GM19397 (cell line): ENCODE measurements around the gene HLA-DOA.
A peak's percentile ranks its signal among the peaks of the same experiment; 100 is the strongest.

ENCODE experiments used
- ATAC-seq: cut with Tn5 transposase; IDR thresholded peaks from one replicate; pipeline ENCODE4 v1.9.1; 2021; ENCODE audit warnings: mild to moderate bottlenecking, moderate library complexity; ENCODE audit not compliant: unreplicated experiment

HLA-DOA gene

DNA sequence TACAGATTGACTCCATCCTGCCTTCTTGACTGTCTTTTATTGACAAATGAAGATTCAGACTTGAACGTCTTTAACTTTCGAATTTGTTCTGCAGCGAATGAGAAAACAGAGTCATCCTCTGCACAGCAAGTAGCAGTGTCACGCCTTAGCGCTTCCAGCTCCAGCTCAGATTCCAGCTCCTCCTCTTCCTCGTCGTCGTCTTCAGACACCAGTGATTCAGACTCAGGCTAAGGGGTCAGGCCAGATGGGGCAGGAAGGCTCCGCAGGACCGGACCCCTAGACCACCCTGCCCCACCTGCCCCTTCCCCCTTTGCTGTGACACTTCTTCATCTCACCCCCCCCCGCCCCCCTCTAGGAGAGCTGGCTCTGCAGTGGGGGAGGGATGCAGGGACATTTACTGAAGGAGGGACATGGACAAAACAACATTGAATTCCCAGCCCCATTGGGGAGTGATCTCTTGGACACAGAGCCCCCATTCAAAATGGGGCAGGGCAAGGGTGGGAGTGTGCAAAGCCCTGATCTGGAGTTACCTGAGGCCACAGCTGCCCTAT, 28.8 kb downstream of the HLA-DOA start:
- no peak for ATAC-seq

DNA sequence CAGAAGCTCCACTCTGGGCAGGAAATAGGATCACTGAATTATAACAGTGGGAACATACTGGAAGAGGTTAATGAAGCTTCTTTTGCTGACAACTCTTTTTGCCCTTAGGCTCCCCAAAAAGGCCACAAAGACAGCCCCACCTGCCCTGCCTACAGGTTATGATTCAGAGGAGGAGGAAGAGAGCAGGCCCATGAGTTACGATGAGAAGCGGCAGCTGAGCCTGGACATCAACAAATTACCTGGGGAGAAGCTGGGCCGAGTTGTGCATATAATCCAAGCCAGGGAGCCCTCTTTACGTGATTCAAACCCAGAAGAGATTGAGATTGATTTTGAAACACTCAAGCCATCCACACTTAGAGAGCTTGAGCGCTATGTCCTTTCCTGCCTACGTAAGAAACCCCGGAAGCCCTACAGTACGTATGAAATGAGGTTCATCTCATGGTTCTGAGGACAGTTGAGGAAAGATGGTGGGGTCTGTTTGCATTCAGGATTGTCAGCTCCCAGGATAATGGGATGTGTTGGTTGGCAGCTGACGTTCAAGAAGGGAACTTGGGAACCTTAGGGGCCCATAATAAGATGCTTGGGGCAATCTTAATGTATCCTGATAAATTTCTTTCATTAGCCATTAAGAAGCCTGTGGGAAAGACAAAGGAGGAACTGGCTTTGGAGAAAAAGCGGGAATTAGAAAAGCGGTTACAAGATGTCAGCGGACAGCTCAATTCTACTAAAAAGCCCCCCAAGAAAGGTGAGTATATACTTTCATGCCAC, 29.5 kb downstream of the HLA-DOA start:
- ATAC-seq: no peak

DNA sequence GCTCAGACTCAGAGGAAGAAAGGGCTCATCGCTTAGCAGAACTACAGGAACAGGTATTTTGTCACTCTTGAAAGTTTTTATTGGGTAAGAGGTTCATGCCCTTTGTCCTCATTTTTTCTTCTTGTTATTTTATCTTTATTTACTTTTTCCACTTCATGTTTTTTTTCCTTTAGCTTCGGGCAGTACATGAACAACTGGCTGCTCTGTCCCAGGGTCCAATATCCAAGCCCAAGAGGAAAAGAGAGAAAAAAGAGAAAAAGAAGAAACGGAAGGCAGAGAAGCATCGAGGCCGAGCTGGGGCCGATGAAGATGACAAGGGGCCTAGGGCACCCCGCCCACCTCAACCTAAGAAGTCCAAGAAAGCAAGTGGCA, 31.5 kb downstream of the HLA-DOA start:
- no peak for ATAC-seq

DNA sequence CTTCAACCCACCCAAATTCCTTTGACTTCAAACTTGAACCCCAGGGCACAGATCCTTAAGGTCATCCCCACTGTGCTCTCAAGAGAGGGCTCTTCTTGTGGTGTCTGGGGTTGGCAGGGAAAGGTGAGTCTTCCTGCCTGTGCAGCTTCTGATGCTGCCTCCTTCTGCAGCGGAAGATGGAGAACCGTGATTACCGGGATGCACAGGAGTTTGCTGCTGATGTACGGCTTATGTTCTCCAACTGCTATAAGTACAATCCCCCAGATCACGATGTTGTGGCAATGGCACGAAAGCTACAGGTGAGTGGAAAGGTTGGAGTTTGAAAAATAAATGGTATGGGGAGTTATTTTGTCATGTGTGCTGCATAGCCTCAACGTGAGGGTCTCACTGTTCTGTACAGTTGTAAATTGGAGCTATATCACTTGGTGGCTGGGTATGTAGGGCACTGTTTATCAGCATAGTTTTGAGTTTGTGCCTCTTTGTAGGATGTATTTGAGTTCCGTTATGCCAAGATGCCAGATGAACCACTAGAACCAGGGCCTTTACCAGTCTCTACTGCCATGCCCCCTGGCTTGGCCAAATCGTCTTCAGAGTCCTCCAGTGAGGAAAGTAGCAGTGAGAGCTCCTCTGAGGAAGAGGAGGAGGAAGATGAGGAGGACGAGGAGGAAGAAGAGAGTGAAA, 32.0 kb downstream of the HLA-DOA start:
- ATAC-seq: no peak

- no peak for ATAC-seq
These were observed 32.9 kb downstream of the HLA-DOA start for GRCh38 chr6:32976334-32977069.

DNA sequence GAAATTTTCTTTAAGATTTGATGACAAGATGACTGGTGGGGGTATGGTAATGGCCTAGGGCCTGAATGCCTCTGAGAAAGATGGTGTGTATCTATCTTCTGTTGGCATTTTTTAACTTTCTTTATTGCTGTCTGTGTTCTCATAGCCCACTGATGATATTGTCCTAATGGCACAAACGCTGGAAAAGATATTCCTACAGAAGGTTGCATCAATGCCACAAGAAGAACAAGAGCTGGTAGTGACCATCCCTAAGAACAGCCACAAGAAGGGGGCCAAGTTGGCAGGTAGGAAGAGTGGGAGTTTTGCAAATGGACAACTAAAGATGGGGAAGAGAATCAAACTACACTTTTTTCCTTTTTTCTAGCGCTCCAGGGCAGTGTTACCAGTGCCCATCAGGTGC, 33.5 kb downstream of the HLA-DOA start:
- ATAC-seq: no peak

DNA sequence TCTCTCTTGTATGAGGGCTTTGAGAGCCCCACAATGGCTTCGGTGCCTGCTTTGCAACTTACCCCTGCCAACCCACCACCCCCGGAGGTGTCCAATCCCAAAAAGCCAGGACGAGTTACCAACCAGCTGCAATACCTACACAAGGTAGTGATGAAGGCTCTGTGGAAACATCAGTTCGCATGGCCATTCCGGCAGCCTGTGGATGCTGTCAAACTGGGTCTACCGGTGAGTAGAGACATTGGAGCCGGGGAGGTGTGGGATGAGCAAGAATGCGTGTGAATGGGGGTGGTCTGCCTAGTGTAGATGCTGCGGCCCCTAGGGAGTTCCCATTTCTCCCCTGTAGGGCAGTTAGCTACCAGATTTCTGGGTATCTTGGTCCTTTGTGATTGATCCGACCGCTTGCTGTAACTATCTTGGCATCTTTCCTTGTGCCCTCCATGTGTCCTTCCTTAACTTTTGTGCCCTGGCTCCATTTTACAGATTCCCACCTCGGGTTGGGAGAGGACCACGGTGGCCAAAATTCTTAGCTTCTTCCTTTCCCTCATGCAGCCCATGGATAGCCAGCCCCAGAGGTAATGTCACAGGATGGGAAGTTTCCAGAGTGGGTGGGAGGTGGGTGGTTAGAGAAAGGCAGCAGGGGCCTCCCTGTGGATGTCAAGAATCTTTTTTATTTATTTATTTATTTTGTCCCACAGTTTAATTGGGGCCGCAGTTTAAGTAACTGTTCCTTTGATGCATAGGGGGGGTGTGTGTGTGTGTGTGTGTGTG, 34.7 kb downstream of the HLA-DOA start:
- ATAC-seq: no peak

DNA sequence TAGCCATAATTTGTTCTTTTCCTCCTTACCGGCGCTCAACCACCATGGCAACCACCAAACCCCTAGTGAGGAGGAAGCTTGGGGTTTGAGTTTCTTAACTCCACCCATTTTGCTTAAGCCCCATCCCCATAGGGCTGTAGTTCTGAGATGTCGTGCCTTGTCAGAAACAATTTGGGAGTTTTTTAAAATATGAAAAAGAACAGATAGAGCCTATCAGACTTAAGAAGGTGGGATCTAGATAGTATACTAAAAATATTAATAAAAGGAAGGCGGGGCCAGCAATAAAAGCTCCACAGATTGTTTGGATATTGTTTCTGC, 35.4 kb downstream of the HLA-DOA start:
- no peak for ATAC-seq

DNA sequence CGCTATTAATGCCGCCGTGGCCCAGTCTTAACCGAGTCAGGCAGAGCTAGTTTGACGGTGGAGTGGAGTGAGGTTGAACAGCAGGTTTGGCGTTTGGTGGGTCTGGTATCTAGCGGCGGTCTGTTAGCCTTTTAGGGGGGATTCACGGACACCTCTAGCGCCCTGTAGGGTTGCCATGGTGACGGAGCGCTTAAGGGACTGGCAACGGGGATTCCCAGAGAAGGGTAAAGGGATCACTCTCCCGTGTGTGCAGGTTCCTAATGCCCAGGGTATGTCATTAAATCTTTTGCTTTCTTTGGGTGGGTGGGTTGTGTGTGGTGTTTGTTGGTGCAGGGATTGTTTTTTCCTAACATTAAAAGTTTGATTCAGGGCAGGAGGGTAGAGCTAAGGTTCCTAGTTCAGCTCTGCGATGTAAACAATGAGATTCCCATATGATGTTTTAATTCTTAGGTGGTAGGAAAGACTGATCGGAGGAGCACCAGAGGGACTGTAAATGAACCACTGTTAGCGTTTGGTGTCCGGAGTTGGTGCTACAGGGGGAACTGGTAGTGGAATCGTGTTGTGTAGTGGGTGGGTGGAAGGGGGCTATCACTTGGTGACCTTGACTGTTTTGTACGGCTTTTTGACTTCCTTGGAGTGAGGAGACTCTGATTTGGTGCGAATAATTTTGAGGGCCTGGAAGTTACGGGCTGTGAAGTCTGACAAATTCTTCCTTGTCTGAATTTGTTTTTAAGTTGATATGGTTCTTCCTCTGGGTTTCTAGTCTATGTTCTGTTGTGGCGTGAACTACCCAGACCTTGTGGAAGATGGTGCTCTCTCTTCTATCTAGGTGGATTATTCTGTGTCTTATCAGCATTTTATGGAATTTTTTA, 36.0 kb downstream of the HLA-DOA start:
- no peak for ATAC-seq

- ATAC-seq: no peak
These were observed 36.8 kb downstream of the HLA-DOA start for GRCh38 chr6:32972353-32973143.

DNA sequence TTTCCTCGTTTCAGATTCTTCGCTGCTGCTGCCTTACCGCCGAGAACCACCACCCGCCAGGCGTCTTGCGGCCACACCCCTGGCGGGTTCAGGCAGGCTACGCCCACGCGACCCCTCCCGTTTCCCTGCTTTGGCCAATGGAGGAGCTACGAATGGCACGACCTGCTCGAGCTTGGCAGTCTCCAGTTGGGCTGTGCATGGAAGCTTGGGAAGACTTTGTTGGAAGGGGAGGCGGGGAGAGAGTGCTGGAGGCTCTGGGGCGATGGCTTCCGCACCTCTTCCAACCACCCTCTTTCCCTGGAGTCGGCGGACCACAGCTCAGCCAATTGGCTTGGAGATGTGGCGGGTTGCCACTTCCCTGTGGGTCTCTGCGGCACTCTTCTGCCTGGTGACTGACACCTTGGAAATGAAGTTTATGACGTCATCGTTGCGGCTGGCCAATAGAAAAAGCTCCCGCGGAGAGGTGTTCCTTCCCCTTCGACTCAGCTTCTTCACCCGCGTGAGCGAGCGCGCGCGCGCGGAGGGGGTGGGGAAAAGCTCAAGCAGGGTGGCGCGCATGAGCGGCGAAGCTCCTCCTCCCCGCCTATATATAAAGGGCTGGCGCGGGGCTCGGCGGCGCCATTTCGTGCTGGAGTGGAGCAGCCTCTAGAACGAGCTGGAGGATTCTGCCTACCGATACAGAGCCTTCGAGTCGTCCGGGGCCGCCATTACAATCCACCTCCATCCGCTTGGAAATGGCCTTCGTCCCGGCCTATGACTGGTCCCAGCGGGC, 37.6 kb downstream of the HLA-DOA start:
- ATAC-seq: peak; percentile 42

DNA sequence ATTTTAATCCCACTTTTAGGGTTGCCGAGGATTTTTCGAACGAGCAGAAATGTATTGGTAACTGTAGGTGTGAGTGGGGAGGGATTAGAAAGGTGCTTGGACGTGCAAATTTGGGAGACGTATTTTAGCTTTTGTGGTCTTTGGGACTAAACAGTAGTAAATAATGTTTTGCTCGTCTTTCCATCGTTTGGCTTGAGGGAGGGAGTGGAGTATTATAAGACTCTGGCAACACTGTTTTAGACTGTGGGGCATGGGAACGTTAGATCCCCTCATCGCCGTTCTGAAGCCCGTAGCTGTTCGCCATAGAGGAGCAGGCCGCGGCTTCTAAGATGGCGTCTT, 38.2 kb downstream of the HLA-DOA start:
- no peak for ATAC-seq

DNA sequence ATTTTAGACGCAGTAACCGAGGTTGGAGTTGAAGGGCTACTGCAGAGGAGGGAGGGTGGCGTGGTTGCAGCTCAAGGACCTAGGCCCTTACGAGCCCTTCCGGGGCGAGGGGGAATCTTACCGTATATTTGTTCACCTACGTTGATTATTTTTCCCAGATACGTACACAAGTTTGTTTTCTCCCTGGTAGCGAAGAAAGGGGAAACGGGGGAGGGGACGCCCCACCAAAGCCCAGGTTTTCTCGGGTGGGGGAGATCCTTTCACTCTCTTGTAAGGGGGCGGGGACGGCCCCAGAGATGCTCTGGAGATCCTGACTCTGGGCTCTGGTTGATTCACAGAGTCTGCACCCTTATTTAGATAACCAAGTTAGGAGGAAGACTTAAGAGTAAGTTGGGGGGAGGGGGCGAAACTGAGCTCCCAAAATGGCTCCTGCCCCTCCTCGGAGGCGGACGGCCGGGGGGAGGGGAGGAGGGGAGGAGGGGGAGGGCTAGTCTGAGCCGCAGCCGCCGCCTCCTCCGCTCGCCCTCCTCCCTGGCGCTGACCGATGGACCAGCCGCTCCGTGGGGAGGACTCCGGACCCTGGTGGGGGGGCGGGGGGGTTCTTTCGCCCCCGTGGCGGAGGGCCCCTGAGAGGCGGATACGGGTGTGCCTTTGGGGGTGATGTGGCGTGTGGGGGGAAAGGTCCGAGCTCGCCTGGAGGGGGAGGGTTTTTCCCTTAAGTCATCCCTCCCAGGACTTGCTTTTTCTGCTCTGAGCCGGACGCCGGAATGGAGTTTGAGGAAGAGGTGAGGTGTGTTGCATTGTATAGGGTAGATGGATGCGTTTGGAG, 38.8 kb downstream of the HLA-DOA start:
- no peak for ATAC-seq

GRCh38 chr6:32969685-32970412, 39.5 kb downstream of the HLA-DOA start:
- ATAC-seq: no peak

DNA sequence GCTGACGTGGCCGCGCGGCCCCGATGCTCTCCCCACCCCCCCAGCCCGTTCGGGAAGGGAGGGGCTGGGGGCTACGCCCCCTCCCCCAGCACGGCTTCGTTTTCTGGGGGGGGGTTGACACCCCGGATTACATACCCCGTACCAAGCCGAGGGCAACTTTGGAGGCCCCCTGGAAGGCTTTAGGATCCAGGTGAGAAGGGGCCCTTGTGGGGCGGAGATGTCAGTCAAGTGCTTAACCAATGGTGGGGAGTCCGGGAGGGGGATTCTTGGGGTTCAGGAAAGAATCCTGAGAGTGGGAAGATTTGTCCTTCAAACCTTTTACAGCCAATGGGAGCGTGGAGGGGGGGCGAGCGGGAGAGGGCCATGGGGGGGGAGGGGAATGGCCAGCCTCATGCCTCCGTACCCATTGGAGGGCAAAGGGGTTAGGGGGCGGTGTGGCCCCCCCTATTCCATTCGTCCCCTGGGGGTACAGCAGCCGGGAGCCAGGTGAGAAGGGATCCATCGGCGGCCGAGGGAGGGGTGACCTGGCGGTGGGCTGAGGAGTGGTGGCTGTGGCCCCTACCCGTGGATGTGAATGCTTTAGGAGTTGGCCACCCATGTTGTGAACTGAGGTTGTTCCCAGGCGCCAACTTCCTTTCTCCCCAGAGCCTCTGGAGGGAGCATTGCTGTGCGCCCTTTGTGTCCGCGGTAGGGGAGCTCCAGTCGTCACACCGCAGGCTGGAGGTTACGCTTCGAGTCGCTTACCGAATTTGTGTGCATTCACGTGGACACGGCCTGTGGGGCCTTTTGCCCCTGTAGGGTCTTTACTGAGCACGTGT, 40.3 kb downstream of the HLA-DOA start:
- ATAC-seq: no peak
